ENCODE results near the gene GAS7.

The GAS7 gene

GRCh38 chr17:9929871-9930270, 268.5 kb downstream of the GAS7 start:
- no peak overlapping the region for H3K27ac ChIP-seq

GRCh38 chr17:9928601-9929333, 269.6 kb downstream of the GAS7 start:
- peak; percentile 42; the same call in 1 of the 2 replicates for TF ChIP-seq CTCF (IDR thresholded peaks at IDR 0.05; ENCODE audit: low read depth, low read length)
- Histone ChIP-seq H3K27ac (peak overlapping the region; percentile 36; the same call in 1 of the 2 replicates), H3K9me3 (ENCODE audit: severe bottlenecking) (no peaks in the 10 kb centered on the region), H3K27me3 (ENCODE audit: insufficient read depth, low read depth, severe bottlenecking) (no peaks in the 10 kb centered on the region), H3K36me3 (no peaks in the 10 kb centered on the region), H3K4me3 (ENCODE audit: low read depth, low read length) (no peak overlapping the region)
- DNase-seq = peak; percentile 78

More at GRCh38 chr17:9929871-9930270, 268.5 kb downstream of the GAS7 start:
- TF ChIP-seq CTCF (IDR thresholded peaks at IDR 0.05; ENCODE audit: low read depth, low read length) = no peak
- no peak for DNase-seq
- Histone ChIP-seq H3K27me3 (ENCODE audit: insufficient read depth, low read depth, severe bottlenecking) (no peaks in the 10 kb centered on the region), H3K4me3 (ENCODE audit: low read depth, low read length) (no peak overlapping the region), H3K36me3 (no peaks in the 10 kb centered on the region), H3K9me3 (ENCODE audit: severe bottlenecking) (no peaks in the 10 kb centered on the region)

- Histone ChIP-seq H3K27ac (no peak overlapping the region), H3K36me3 (no peaks in the 10 kb centered on the region), H3K27me3 (ENCODE audit: insufficient read depth, low read depth, severe bottlenecking) (no peaks in the 10 kb centered on the region), H3K9me3 (ENCODE audit: severe bottlenecking) (no peaks in the 10 kb centered on the region), H3K4me3 (ENCODE audit: low read depth, low read length) (no peak overlapping the region)
- DNase-seq = no peak
- no peak for TF ChIP-seq CTCF (IDR thresholded peaks at IDR 0.05; ENCODE audit: low read depth, low read length)
Observed at GRCh38 chr17:9926150-9926804, 272.1 kb downstream of the GAS7 start.

GRCh38 chr17:9925457-9925856, 272.9 kb downstream of the GAS7 start:
- Histone ChIP-seq H3K27me3 (ENCODE audit: insufficient read depth, low read depth, severe bottlenecking) (no peaks in the 10 kb centered on the region), H3K9me3 (ENCODE audit: severe bottlenecking) (no peaks in the 10 kb centered on the region), H3K36me3 (no peaks in the 10 kb centered on the region), H3K27ac (peak overlapping the region; percentile 38), H3K4me3 (ENCODE audit: low read depth, low read length) (no peak overlapping the region)
- TF ChIP-seq CTCF (IDR thresholded peaks at IDR 0.05; ENCODE audit: low read depth, low read length) = no peak
- DNase-seq = no peak

GRCh38 chr17:9924735-9925191, 273.6 kb downstream of the GAS7 start:
- Histone ChIP-seq H3K9me3 (ENCODE audit: severe bottlenecking) (no peaks in the 10 kb centered on the region), H3K36me3 (no peaks in the 10 kb centered on the region), H3K4me3 (ENCODE audit: low read depth, low read length) (no peak overlapping the region), H3K27me3 (ENCODE audit: insufficient read depth, low read depth, severe bottlenecking) (no peaks in the 10 kb centered on the region), H3K27ac (peak overlapping the region; percentile 50)
- peak; percentile 58; the same call in 1 of the 2 replicates for TF ChIP-seq CTCF (IDR thresholded peaks at IDR 0.05; ENCODE audit: low read depth, low read length)
- DNase-seq = peak; percentile 57
